Astrocyte of the spinal cord (primary cell): ENCODE measurements around the gene CDON.

ENCODE experiments used
- DNase-seq: peaks from one replicate; pipeline ENCODE4 v3.0.0; 2011; ENCODE audit warnings: low read depth, low spot score
- H3K4me3 ChIP-seq: 2 replicates; pipeline ENCODE4 v1.5.1; 2011; ENCODE audit warnings: low read depth, mild to moderate bottlenecking, low read length, moderate library complexity
- in situ Hi-C: cut with HindIII; loops from 2 replicates; pipeline ENCODE4 v1.10.0; 2017; ENCODE audit warnings: low sequenced_read_pairs
- TF ChIP-seq, protein P1 (sequence below): IDR thresholded peaks from 2 replicates; pipeline ENCODE4 v1.5.1; 2012; ENCODE audit warnings: low read depth, mild to moderate bottlenecking, low read length, inconsistent platforms

The CDON gene

DNA sequence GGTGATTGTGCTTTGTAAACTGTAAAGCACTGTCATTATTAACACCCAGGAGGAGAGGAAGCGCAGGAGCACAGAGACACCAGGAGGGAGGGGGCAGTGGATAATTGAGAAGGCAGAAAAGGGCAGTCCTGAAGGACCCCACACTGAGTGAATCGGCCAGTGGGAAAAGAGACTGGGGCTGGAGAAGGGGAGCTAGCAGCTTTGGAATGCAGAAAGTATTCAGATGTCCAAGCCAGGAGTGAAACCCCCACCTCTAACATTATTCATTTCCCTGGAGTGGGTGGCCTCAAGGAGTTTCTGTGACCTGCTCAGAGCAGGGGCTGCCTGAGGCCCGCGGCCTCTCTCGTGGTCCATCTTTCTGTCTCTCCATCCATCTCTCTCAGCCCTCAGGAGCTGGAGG is 38.0 kb upstream of the CDON start:
- no peak for DNase-seq
- H3K4me3 ChIP-seq: no peak overlapping the region
- TF ChIP-seq, protein P1, sequence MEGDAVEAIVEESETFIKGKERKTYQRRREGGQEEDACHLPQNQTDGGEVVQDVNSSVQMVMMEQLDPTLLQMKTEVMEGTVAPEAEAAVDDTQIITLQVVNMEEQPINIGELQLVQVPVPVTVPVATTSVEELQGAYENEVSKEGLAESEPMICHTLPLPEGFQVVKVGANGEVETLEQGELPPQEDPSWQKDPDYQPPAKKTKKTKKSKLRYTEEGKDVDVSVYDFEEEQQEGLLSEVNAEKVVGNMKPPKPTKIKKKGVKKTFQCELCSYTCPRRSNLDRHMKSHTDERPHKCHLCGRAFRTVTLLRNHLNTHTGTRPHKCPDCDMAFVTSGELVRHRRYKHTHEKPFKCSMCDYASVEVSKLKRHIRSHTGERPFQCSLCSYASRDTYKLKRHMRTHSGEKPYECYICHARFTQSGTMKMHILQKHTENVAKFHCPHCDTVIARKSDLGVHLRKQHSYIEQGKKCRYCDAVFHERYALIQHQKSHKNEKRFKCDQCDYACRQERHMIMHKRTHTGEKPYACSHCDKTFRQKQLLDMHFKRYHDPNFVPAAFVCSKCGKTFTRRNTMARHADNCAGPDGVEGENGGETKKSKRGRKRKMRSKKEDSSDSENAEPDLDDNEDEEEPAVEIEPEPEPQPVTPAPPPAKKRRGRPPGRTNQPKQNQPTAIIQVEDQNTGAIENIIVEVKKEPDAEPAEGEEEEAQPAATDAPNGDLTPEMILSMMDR: no peak
- in situ Hi-C loops: no loop called here

GRCh38 chr11:126098204-126098769 is 35.6 kb upstream of the CDON start:
- in situ Hi-C loops: no loop called here
- no peak for DNase-seq
- no peak overlapping the region for H3K4me3 ChIP-seq
- TF ChIP-seq, protein P1: no peak

DNA sequence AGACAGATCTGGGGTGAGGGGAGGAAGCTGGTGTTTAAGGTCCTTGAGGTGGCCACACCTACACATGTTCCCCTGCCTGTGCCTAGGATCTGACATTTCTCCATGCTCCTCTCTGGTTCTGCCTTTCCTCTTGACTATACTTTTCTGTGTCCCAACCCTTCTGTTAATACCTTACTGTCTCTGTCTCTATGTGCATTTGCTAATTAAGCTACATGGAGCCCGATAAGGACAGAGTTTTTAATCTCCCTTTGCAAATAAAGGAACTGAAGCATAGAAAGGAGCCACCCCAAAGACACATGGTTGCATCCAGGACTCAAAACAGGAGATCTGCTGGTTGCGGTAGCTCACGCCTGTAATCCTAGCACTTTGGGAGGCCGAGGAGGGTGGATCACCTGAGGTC is 33.1 kb upstream of the CDON start:
- no peak for DNase-seq
- in situ Hi-C loops: no loop called here
- TF ChIP-seq, protein P1: no peak
- H3K4me3 ChIP-seq: no peak overlapping the region

- in situ Hi-C loops: no loop called here
- DNase-seq: no peak
- no peak overlapping the region for H3K4me3 ChIP-seq
- TF ChIP-seq, protein P1: no peak
Measured at GRCh38 chr11:126090452-126090851, 27.8 kb upstream of the CDON start.

- no peak for DNase-seq
- in situ Hi-C loops: no loop called here
- TF ChIP-seq, protein P1: no peak
- no peak overlapping the region for H3K4me3 ChIP-seq
Measured at GRCh38 chr11:126088999-126089398, 26.3 kb upstream of the CDON start.

DNA sequence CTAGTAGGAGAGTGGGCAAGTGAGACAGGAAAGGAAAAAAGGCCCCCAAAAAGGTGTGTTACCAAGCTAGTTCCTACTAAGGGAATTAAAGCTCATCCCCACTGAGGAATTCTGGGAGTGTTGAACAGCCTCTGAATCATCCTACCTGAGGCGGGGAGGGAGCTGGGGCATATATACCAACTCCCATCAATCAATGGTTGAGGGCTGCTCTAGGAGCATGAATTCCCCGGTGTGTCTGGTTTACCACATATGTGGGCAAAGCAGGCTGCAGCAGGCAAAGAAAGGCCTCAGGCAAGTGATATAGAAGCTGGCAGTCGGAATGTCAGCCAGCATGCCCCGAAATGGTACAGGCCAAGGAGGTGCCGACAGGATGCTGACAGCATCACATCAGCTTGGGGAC is 23.6 kb upstream of the CDON start:
- DNase-seq: no peak
- H3K4me3 ChIP-seq: no peak overlapping the region
- TF ChIP-seq, protein P1: no peak
- in situ Hi-C loops: no loop called here

DNA sequence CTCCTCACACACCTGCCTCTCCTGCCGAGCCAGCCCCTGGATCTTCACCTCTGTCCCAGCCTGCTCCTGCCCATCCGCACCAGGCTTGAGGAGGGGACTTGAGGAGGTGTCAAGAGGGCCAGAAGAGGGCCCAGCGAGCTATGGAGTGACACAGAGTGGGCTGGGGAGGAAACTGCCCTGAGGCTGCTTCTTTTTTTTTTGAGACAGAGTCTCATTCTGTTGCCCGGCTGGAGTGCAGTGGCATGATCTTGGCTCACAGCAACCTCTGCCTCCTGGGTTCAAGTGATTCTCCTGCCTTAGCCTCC is 21.9 kb upstream of the CDON start:
- in situ Hi-C loops: no loop called here
- no peak for DNase-seq
- H3K4me3 ChIP-seq: no peak overlapping the region
- TF ChIP-seq, protein P1: no peak
